BJ (cell line): ENCODE measurements around the gene SIRT2. TPM values are rescaled to one million over a fixed set of nuclear protein-coding genes. Genes with fewer than 3 reads are reported as not detected.

Source experiments
- CTCF ChIA-PET: fragments of 350-600 bp; formaldehyde crosslinking; extraction: SDS; loops from one replicate; lab custom pipeline; 2021; ENCODE audit warnings: antibody characterized with exemption, inconsistent platforms; lab: Yijun Ruan, JAX
- POLR2A ChIA-PET: fragments of 300-600 bp; sonication (Branson Sonifier 250); formaldehyde crosslinking; extraction: SDS; loops from one replicate; lab custom pipeline; 2021; ENCODE audit warnings: antibody characterized with exemption; lab: Charles Lee
- DNase-seq: peaks from one replicate; pipeline ENCODE4 v3.0.0-alpha.2; 2011; ENCODE audit warnings: low read depth
- H3K27me3 ChIP-seq: 2 replicates; pipeline ENCODE4 v1.6.0; 2011; ENCODE audit warnings: low read length; ENCODE audit not compliant: control insufficient read depth, insufficient read depth
- H3K36me3 ChIP-seq: 2 replicates; pipeline ENCODE4 v1.5.1; 2011; ENCODE audit warnings: low read length; ENCODE audit not compliant: control insufficient read depth, insufficient read depth
- H3K4me3 ChIP-seq: 2 replicates; pipeline ENCODE4 v1.5.1; 2011; ENCODE audit warnings: low read depth, mild to moderate bottlenecking, control low read depth, low read length
- polyA plus RNA-seq: library from polyadenylated mRNA; depleted of rRNA; stranded (reverse); fragments of >200 nt; gene quantifications from 2 replicates; pipeline ENCODE4 v1.2.3, GENCODE V29; 2011
- TF ChIP-seq, protein P1 (sequence below): IDR thresholded peaks from 2 replicates; pipeline ENCODE4 v1.5.1; 2011; ENCODE audit warnings: low read depth, mild to moderate bottlenecking, control low read depth, inconsistent platforms, low read length, moderate library complexity; ENCODE audit not compliant: insufficient read depth

The SIRT2 gene
- polyA plus RNA-seq, 1 experiment: 71.8 TPM

- TF ChIP-seq, protein P1, sequence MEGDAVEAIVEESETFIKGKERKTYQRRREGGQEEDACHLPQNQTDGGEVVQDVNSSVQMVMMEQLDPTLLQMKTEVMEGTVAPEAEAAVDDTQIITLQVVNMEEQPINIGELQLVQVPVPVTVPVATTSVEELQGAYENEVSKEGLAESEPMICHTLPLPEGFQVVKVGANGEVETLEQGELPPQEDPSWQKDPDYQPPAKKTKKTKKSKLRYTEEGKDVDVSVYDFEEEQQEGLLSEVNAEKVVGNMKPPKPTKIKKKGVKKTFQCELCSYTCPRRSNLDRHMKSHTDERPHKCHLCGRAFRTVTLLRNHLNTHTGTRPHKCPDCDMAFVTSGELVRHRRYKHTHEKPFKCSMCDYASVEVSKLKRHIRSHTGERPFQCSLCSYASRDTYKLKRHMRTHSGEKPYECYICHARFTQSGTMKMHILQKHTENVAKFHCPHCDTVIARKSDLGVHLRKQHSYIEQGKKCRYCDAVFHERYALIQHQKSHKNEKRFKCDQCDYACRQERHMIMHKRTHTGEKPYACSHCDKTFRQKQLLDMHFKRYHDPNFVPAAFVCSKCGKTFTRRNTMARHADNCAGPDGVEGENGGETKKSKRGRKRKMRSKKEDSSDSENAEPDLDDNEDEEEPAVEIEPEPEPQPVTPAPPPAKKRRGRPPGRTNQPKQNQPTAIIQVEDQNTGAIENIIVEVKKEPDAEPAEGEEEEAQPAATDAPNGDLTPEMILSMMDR: no peak
- Histone ChIP-seq H3K4me3 (no peak overlapping the region), H3K36me3 (peaks cover 2% of the 10 kb centered on the region; the same call in 1 of the 2 replicates), H3K27me3 (no peaks in the 10 kb centered on the region; the same call in 1 of the 2 replicates)
- no peak for DNase-seq
- ChIA-PET CTCF (no interaction called here), POLR2A (no interaction called here)
Observed at GRCh38 chr19:38911388-38912001, 12.1 kb upstream of the SIRT2 start.

GRCh38 chr19:38910488-38910887, 11.1 kb upstream of the SIRT2 start:
- POLR2A ChIA-PET: no interaction called here
- CTCF ChIA-PET: interaction anchor here (1.5 kb wide), 1 partner anchor 20 kb away, joined by 4 read pairs; the partner anchor contains the start of genes MRPS12 and SARS2
- no peak overlapping the region for H3K4me3 ChIP-seq
- peaks cover 3% of the 10 kb centered on the region; the same call in 1 of the 2 replicates for H3K36me3 ChIP-seq
- no peak for DNase-seq
- TF ChIP-seq, protein P1: no peak
- no peaks in the 10 kb centered on the region; the same call in 1 of the 2 replicates for H3K27me3 ChIP-seq

DNA sequence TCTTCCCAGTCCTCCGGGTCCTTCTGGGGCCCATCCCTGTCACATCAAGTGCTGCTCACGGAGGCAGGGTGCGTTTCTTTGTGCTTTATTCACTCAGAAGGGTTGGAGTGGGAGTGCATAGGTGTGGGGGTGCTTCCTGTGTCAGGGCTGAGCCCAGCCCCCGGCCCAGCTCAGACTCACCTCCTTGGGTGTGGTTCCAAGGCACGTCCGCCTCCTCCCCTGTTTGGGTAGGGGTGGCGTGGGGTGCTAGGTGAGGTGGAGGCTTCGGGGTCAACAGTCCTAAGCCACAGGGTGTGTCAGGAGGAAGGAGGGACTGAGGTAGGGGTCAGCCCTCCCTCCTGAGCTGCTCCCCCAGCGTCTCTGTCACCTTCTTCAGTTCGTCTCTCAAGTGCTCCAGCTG, 9.5 kb upstream of the SIRT2 start:
- no peak overlapping the region for H3K4me3 ChIP-seq
- peaks cover 8% of the 10 kb centered on the region; the same call in 1 of the 2 replicates for H3K36me3 ChIP-seq
- ChIA-PET CTCF (interaction anchor here (1.5 kb wide), 1 partner anchor 21 kb away, joined by 4 read pairs; the partner anchor contains the start of genes MRPS12 and SARS2), POLR2A (no interaction called here)
- no peak for DNase-seq
- H3K27me3 ChIP-seq: no peaks in the 10 kb centered on the region; the same call in 1 of the 2 replicates
- TF ChIP-seq, protein P1: no peak

DNA sequence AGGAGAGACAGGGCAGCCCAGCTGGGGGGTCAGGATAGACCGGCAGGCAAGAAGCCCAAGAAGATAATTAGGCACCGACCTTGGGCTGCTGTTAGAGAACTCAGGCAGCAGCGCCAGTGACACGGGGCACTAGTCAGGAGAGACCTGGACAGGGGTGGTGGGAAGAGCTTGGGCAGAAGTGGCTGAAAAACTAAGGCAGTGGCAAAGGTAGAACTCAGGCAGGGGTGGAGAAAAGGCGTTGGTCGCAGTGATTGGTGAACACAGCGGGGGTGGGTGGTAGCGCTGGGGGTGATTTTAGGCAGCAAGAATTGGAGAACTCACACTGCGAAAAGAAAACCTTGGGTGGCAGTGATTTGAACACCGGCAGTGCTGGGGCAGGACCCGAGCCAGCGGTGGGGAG, 8.3 kb upstream of the SIRT2 start:
- no peak for DNase-seq
- Histone ChIP-seq H3K4me3 (no peak overlapping the region), H3K36me3 (peaks cover 8% of the 10 kb centered on the region; the same call in 1 of the 2 replicates), H3K27me3 (no peaks in the 10 kb centered on the region; the same call in 1 of the 2 replicates)
- ChIA-PET CTCF (interaction anchor here (0.5 to 3.8 kb wide), 3 partner anchors 20 to 273 kb away, joined by 3 to 16 read pairs (median 3); partner anchors contain the start of genes MRPS12 and SARS2), POLR2A (no interaction called here)
- TF ChIP-seq, protein P1: no peak

DNA sequence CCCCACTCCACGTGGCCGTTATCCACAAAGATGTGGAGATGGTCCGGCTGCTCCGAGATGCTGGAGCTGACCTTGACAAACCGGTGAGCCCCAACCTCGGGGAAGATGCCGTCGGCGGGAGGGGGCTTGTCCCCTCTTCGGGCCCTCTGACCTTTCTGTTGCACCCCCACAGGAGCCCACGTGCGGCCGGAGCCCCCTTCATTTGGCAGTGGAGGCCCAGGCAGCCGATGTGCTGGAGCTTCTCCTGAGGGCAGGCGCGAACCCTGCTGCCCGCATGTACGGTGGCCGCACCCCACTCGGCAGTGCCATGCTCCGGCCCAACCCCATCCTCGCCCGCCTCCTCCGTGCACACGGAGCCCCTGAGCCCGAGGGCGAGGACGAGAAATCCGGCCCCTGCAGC, 7.8 kb upstream of the SIRT2 start:
- Histone ChIP-seq H3K4me3 (no peak overlapping the region), H3K36me3 (peaks cover 8% of the 10 kb centered on the region; the same call in 1 of the 2 replicates), H3K27me3 (no peaks in the 10 kb centered on the region; the same call in 1 of the 2 replicates)
- CTCF ChIA-PET: interaction anchor here (3.8 kb wide), 1 partner anchor 23 kb away, joined by 16 read pairs; the partner anchor contains the start of genes MRPS12 and SARS2
- TF ChIP-seq, protein P1: no peak
- POLR2A ChIA-PET: no interaction called here
- no peak for DNase-seq
